Esophagus squamous epithelium (tissue), 4 donors: ENCODE results near the gene MYLK3.
"Not testable (repeated sequence)": the region's sequence is repeated elsewhere in the genome, so short reads cannot be mapped to it uniquely, and the experiment has no call there.

Experiments used
- CTCF ChIP-seq, 6 experiments: fragments of 450-650 bp in 4 of 6; fragments of 200-600 bp in 2 of 6; sonication (generic) in 2 of 6; IDR thresholded peaks; one replicate each; pipeline ENCODE4 v1.5.1; 2016 to 2019; ENCODE audit warnings: antibody characterized with exemption in 6 of 6, mild to moderate bottlenecking in 4 of 6, moderate library complexity in 4 of 6
- POLR2A ChIP-seq, 4 donors: fragments of 450-650 bp; IDR thresholded peaks; one replicate each; pipeline ENCODE4 v1.6.1; 2017; ENCODE audit warnings: antibody characterized with exemption in 4 of 4, mild to moderate bottlenecking in 4 of 4, moderate library complexity in 3 of 4

- TF ChIP-seq CTCF, POLR2A (IDR thresholded peaks at IDR 0.05): not testable (repeated sequence)
These were observed 70.2 kb downstream of the MYLK3 start for GRCh38 chr16:46677943-46678342.
